Measurements from ENCODE around the gene KIRREL2. TPM values are rescaled to one million over a fixed set of nuclear protein-coding genes. Genes with fewer than 3 reads are reported as not detected.

KIRREL2 gene
- total RNA-seq, 1 donor from 2014 or later = 0.12 TPM

GRCh38 chr19:35851213-35852028 is 5.3 kb upstream of the KIRREL2 start:
- no peak for TF ChIP-seq CTCF (IDR thresholded peaks at IDR 0.05)
- Histone ChIP-seq H3K27me3 (ENCODE audit: low read depth) (peaks cover 85% of the 10 kb centered on the region), H3K36me3 (no peaks in the 10 kb centered on the region), H3K4me3 (no peak overlapping the region), H3K27ac (no peak overlapping the region), H3K4me1 (peaks cover 5% of the 10 kb centered on the region), H3K9me3 (no peaks in the 10 kb centered on the region)
- no peak for DNase-seq
- no peak for ATAC-seq
- intact Hi-C loops (cut with DNase I) = no loop called here

- H3K4me1 ChIP-seq = peaks cover 13% of the 10 kb centered on the region
- TF ChIP-seq CTCF (IDR thresholded peaks at IDR 0.05) = no peak
- intact Hi-C loops (cut with DNase I) = no loop called here
- no peaks in the 10 kb centered on the region for H3K9me3 ChIP-seq
- DNase-seq (no peak), ATAC-seq (no peak)
- no peak within 1 kb of the TSS for H3K4me3 ChIP-seq
- H3K27ac ChIP-seq = no peak within 1 kb of the TSS
- no peaks in the 10 kb centered on the region for H3K36me3 ChIP-seq
- peaks cover 88% of the 10 kb centered on the region for H3K27me3 ChIP-seq (ENCODE audit: low read depth)
Observed at GRCh38 chr19:35852029-35852780, 4.5 kb upstream of the KIRREL2 start, which contains the start of gene NPHS1. NPHS1 (minus strand) TSS chr19:35852504; CDS start chr19:35851837, 667 bp downstream.

- Histone ChIP-seq H3K9me3 (no peaks in the 10 kb centered on the region), H3K4me1 (peaks cover 13% of the 10 kb centered on the region), H3K27me3 (ENCODE audit: low read depth) (peaks cover 90% of the 10 kb centered on the region), H3K4me3 (no peak overlapping the region), H3K27ac (no peak overlapping the region), H3K36me3 (no peaks in the 10 kb centered on the region)
- intact Hi-C loops (cut with DNase I) = no loop called here
- DNase-seq (no peak), ATAC-seq (no peak)
- TF ChIP-seq CTCF (IDR thresholded peaks at IDR 0.05) = no peak
Observed at GRCh38 chr19:35853038-35853756, 3.5 kb upstream of the KIRREL2 start.

- no peaks in the 10 kb centered on the region for H3K9me3 ChIP-seq
- H3K4me3 ChIP-seq = no peak overlapping the region
- H3K4me1 ChIP-seq = peaks cover 13% of the 10 kb centered on the region
- H3K36me3 ChIP-seq = no peaks in the 10 kb centered on the region
- H3K27ac ChIP-seq = no peak overlapping the region
- no peak for DNase-seq
- no peak for ATAC-seq
- no peak for TF ChIP-seq CTCF (IDR thresholded peaks at IDR 0.05)
- H3K27me3 ChIP-seq (ENCODE audit: low read depth) = peaks cover 93% of the 10 kb centered on the region
- intact Hi-C loops (cut with DNase I) = no loop called here
Observed at GRCh38 chr19:35858311-35858710, 1.6 kb downstream of the KIRREL2 start.

GRCh38 chr19:35859414-35859813 is 2.7 kb downstream of the KIRREL2 start:
- Histone ChIP-seq H3K4me3 (no peak overlapping the region), H3K9me3 (no peaks in the 10 kb centered on the region), H3K36me3 (no peaks in the 10 kb centered on the region), H3K27me3 (ENCODE audit: low read depth) (peaks cover 82% of the 10 kb centered on the region), H3K27ac (no peak overlapping the region), H3K4me1 (peaks cover 13% of the 10 kb centered on the region)
- ATAC-seq = no peak
- TF ChIP-seq CTCF (IDR thresholded peaks at IDR 0.05) = no peak
- intact Hi-C loops (cut with DNase I) = no loop called here
- DNase-seq = no peak

Data from lower lobe of right lung (tissue), 2 donors.